Measurements from ENCODE around the gene PSMD3. TPM values are rescaled to one million over a fixed set of nuclear protein-coding genes. Genes with fewer than 3 reads are reported as not detected.
A peak's percentile ranks its signal among the peaks of the same experiment; 100 is the strongest.

The PSMD3 gene
- total RNA-seq, 1 donor from 2014 or later = 93.1 TPM

DNA sequence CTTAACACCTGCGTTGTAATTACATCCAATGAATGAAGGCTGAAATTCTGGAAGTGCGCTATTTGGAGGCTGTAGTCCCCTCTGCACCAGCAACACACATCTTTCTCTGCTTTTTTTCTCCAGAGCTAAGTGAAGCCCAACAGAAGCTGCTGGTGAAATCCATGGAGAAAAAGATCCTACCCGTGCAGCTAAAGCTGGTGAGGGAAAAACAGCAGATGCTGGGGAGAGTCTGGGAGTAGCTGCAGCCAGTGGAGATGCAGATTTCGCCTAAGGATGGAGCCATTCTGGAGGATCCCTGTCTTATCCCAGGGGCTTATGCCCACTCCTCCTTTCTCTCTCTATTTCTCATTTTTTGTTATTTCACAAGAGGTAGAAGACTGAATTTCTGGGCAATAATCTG is 4.8 kb upstream of the PSMD3 start:
- no peak overlapping the region for H3K4me3 ChIP-seq
- no peaks in the 10 kb centered on the region for H3K9me3 ChIP-seq
- no peak for DNase-seq (ENCODE audit: low spot score in 2 of 2)
- H3K36me3 ChIP-seq = no peaks in the 10 kb centered on the region
- TF ChIP-seq, protein P1, sequence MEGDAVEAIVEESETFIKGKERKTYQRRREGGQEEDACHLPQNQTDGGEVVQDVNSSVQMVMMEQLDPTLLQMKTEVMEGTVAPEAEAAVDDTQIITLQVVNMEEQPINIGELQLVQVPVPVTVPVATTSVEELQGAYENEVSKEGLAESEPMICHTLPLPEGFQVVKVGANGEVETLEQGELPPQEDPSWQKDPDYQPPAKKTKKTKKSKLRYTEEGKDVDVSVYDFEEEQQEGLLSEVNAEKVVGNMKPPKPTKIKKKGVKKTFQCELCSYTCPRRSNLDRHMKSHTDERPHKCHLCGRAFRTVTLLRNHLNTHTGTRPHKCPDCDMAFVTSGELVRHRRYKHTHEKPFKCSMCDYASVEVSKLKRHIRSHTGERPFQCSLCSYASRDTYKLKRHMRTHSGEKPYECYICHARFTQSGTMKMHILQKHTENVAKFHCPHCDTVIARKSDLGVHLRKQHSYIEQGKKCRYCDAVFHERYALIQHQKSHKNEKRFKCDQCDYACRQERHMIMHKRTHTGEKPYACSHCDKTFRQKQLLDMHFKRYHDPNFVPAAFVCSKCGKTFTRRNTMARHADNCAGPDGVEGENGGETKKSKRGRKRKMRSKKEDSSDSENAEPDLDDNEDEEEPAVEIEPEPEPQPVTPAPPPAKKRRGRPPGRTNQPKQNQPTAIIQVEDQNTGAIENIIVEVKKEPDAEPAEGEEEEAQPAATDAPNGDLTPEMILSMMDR (IDR thresholded peaks at IDR 0.05) = no peak
- H3K27me3 ChIP-seq = no peaks in the 10 kb centered on the region
- intact Hi-C loops (cut with DNase I) = no loop called here
- H3K4me1 ChIP-seq = peaks cover 0 to 3% of the 10 kb centered on the region in 2 donors
- no peak overlapping the region for H3K27ac ChIP-seq

- Histone ChIP-seq H3K4me1 (peaks cover 9 to 15% of the 10 kb centered on the region in 2 donors), H3K27ac (no peak overlapping the region), H3K4me3 (peak overlapping the region in 1 of 2 donors; percentile 88), H3K9me3 (no peaks in the 10 kb centered on the region), H3K36me3 (peaks cover under 1% of the 10 kb centered on the region in 2 donors), H3K27me3 (no peaks in the 10 kb centered on the region)
- no peak for DNase-seq (ENCODE audit: low spot score in 2 of 2)
- intact Hi-C loops (cut with DNase I) = no loop called here
- TF ChIP-seq, protein P1 (IDR thresholded peaks at IDR 0.05) = no peak
Observed at GRCh38 chr17:39979016-39979670, 1.5 kb upstream of the PSMD3 start.

DNA sequence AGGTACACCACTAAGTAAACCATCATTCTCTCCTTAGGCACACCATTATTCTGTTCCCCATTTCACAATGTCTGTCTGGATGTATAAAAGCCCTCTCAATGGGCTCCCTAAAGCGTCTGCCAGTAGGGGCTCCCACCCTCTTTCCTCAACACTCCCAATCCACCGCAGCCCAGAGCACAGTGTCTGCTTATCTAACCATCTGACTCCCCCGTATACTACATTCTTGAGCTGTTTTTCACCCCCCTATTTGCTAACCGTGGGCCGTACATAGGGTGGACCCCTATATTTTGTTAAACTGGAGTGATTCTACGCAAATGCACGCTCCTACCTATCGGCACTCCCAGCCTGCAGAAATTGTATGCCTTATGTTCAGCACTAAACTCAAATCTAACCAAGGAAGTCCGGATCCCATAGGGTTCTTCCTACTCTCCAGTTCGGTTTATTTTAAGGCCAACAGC is 685 bp upstream of the PSMD3 start:
- H3K4me3 ChIP-seq = peak overlapping the region; percentile 56 to 88
- TF ChIP-seq, protein P1 (IDR thresholded peaks at IDR 0.05) = no peak
- DNase-seq (ENCODE audit: low spot score in 2 of 2) = no peak
- H3K27me3 ChIP-seq = no peaks in the 10 kb centered on the region
- peak overlapping the region; percentile 85 to 93 for H3K27ac ChIP-seq
- intact Hi-C loops (cut with DNase I) = loop anchor here (1.0 kb wide), 4 partner anchors 21 to 108 kb away; partner anchors contain the start of genes LRRC3C and ORMDL3
- H3K36me3 ChIP-seq = peaks cover 8 to 9% of the 10 kb centered on the region in 2 donors
- H3K4me1 ChIP-seq = peaks cover 9 to 15% of the 10 kb centered on the region in 2 donors
- H3K9me3 ChIP-seq = no peaks in the 10 kb centered on the region

- DNase-seq (ENCODE audit: low spot score in 2 of 2) = no peak
- intact Hi-C loops (cut with DNase I) = no loop called here
- H3K4me3 ChIP-seq = peak overlapping the region; percentile 88 to 99
- H3K9me3 ChIP-seq = no peaks in the 10 kb centered on the region
- peak overlapping the region; percentile 85 to 93 for H3K27ac ChIP-seq
- peaks cover 9 to 15% of the 10 kb centered on the region in 2 donors for H3K4me1 ChIP-seq
- TF ChIP-seq, protein P1 (IDR thresholded peaks at IDR 0.05) = no peak
- peaks cover 21 to 22% of the 10 kb centered on the region in 2 donors for H3K36me3 ChIP-seq
- H3K27me3 ChIP-seq = no peaks in the 10 kb centered on the region
Observed at GRCh38 chr17:39981207-39981741, 667 bp downstream of the PSMD3 start.

DNA sequence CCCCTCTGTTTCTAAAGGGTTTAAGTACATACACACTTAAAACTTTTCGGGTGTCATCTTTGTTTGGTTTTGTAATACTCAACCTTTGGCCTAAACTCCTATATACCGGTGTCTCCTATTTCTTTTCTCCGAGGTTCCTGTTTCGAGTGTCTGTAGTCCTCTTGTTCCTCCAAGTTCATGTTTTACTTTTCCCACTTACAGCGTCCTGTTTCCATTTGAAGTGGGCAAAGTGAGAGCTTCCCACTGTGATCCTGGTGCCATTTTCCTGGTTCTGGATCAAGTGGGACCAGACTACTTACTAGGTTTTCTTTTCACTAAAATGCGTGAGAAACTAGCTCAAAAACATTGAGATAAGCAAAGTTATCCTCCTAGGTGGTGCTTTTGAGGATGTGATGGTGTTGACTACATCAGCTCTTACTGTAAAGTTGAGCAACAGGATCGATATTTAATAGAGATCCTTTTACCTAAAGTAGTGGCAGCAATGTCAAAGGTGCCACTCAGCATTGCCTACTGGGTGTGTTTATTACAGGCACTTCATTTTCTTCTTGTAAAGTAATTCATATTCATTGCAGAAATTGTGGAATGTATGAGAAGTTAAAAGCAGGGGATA is 1.3 kb downstream of the PSMD3 start:
- DNase-seq (ENCODE audit: low spot score in 2 of 2) = no peak
- Histone ChIP-seq H3K4me1 (peaks cover 9 to 15% of the 10 kb centered on the region in 2 donors), H3K27me3 (no peaks in the 10 kb centered on the region), H3K4me3 (peak overlapping the region; percentile 88 to 99), H3K36me3 (peaks cover 27 to 28% of the 10 kb centered on the region in 2 donors), H3K9me3 (no peaks in the 10 kb centered on the region), H3K27ac (no peak overlapping the region)
- intact Hi-C loops (cut with DNase I) = no loop called here
- TF ChIP-seq, protein P1 (IDR thresholded peaks at IDR 0.05) = no peak
